HEK293T (cell line): ENCODE measurements around the gene GMPR2.
A peak's percentile ranks its signal among the peaks of the same experiment; 100 is the strongest.

ENCODE experiments used
- CTCF ChIA-PET: fragments of 350-600 bp; formaldehyde crosslinking; extraction: SDS; loops from one replicate; lab custom pipeline; 2021; ENCODE audit warnings: antibody characterized with exemption, inconsistent platforms; lab: Yijun Ruan, JAX
- POLR2A ChIA-PET: fragments of 350-600 bp; formaldehyde crosslinking; extraction: SDS; loops from one replicate; lab custom pipeline; 2020; ENCODE audit warnings: antibody characterized with exemption, inconsistent platforms; lab: Yijun Ruan, JAX
- DNase-seq: peaks from one replicate; pipeline ENCODE4 v3.0.0; 2012; ENCODE audit warnings: mixed read lengths; ENCODE audit errors: extremely low spot score
- ARNT ChIP-seq: fragments of 450-650 bp; IDR thresholded peaks from 2 replicates; pipeline ENCODE4 v1.6.1; 2017; ENCODE audit warnings: mild to moderate bottlenecking
- BHLHE40 ChIP-seq: fragments of 450-650 bp; IDR thresholded peaks from 2 replicates; pipeline ENCODE4 v1.6.1; 2016; ENCODE audit warnings: mild to moderate bottlenecking, moderate library complexity, borderline replicate concordance
- CTBP1 ChIP-seq: fragments of 450-650 bp; IDR thresholded peaks from 2 replicates; pipeline ENCODE4 v1.6.1; 2016; ENCODE audit warnings: borderline replicate concordance
- ELF4 ChIP-seq: fragments of 450-650 bp; IDR thresholded peaks from 2 replicates; pipeline ENCODE4 v1.6.1; 2017; ENCODE audit warnings: antibody characterized with exemption
- FOXA1 ChIP-seq: fragments of 450-650 bp; IDR thresholded peaks from 2 replicates; pipeline ENCODE4 v1.6.1; 2016; ENCODE audit warnings: mild to moderate bottlenecking
- FOXK2 ChIP-seq: fragments of 450-650 bp; IDR thresholded peaks from 2 replicates; pipeline ENCODE4 v1.6.1; 2016; ENCODE audit warnings: mild to moderate bottlenecking
- FOXM1 ChIP-seq: fragments of 450-650 bp; IDR thresholded peaks from 2 replicates; pipeline ENCODE4 v1.6.1; 2017; ENCODE audit warnings: mild to moderate bottlenecking, borderline replicate concordance
- HDGF ChIP-seq: fragments of 450-650 bp; IDR thresholded peaks from 2 replicates; pipeline ENCODE4 v1.6.1; 2017; ENCODE audit warnings: antibody characterized with exemption, borderline replicate concordance
- L3MBTL2 ChIP-seq: fragments of 450-650 bp; conservative IDR thresholded peaks from 2 replicates; pipeline ENCODE4 v1.6.1; 2016; ENCODE audit warnings: mild to moderate bottlenecking
- LEF1 ChIP-seq: fragments of 450-650 bp; IDR thresholded peaks from 2 replicates; pipeline ENCODE4 v1.6.1; 2017; ENCODE audit warnings: mild to moderate bottlenecking, borderline replicate concordance
- NFRKB ChIP-seq: fragments of 450-650 bp; IDR thresholded peaks from 2 replicates; pipeline ENCODE4 v1.6.1; 2016; ENCODE audit warnings: mild to moderate bottlenecking, moderate library complexity
- SP1 ChIP-seq: fragments of 450-650 bp; IDR thresholded peaks from 2 replicates; pipeline ENCODE4 v1.6.1; 2017
- SUZ12 ChIP-seq: fragments of 450-650 bp; IDR thresholded peaks from 2 replicates; pipeline ENCODE4 v1.6.1; 2016; ENCODE audit warnings: mild to moderate bottlenecking
- TARDBP ChIP-seq: fragments of 450-650 bp; IDR thresholded peaks from 2 replicates; pipeline ENCODE4 v1.6.1; 2016
- ZNF384 ChIP-seq: fragments of 450-650 bp; IDR thresholded peaks from 2 replicates; pipeline ENCODE4 v1.6.1; 2016
- TF ChIP-seq, protein P1 (sequence below): fragments of 450-650 bp; IDR thresholded peaks from 2 replicates; pipeline ENCODE4 v1.6.1; 2016

Gene GMPR2

GRCh38 chr14:24206260-24207103, 26.2 kb upstream of the GMPR2 start:
- ChIA-PET CTCF (interaction anchor here (0.5 kb wide), 1 partner anchor 9 kb away, joined by 4 read pairs; no protein-coding TSS in a partner anchor), POLR2A (interaction anchor here (0.9 to 1.6 kb wide), 2 partner anchors 9 to 11 kb away, joined by 7 to 8 read pairs; partner anchors contain the start of genes MDP1 and TM9SF1)
- no peak for DNase-seq
- TF ChIP-seq FOXK2 (no peak), L3MBTL2 (no peak), SP1 (no peak), FOXM1 (no peak), BHLHE40 (no peak), HDGF (no peak), NFRKB (no peak), ARNT (no peak), TARDBP (no peak), LEF1 (no peak), ELF4 (no peak), ZNF384 (no peak), FOXA1 (no peak), CTBP1 (no peak), SUZ12 (no peak)
- TF ChIP-seq, protein P1, sequence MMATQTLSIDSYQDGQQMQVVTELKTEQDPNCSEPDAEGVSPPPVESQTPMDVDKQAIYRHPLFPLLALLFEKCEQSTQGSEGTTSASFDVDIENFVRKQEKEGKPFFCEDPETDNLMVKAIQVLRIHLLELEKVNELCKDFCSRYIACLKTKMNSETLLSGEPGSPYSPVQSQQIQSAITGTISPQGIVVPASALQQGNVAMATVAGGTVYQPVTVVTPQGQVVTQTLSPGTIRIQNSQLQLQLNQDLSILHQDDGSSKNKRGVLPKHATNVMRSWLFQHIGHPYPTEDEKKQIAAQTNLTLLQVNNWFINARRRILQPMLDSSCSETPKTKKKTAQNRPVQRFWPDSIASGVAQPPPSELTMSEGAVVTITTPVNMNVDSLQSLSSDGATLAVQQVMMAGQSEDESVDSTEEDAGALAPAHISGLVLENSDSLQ: no peak

DNA sequence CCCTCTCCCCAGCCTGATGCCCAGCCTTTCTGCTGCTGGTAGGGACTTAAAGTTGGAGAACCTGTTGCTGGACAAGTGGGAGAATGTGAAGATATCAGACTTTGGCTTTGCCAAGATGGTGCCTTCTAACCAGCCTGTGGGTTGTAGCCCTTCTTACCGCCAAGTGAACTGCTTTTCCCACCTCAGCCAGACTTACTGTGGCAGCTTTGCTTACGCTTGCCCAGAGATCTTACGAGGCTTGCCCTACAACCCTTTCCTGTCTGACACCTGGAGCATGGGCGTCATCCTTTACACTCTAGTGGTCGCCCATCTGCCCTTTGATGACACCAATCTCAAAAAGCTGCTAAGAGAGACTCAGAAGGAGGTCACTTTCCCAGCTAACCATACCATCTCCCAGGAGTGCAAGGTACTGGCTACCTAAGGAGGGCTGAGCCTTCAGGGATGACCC, 25.6 kb upstream of the GMPR2 start:
- no peak for TF ChIP-seq TARDBP
- no peak for TF ChIP-seq CTBP1
- no peak for TF ChIP-seq HDGF
- no peak for TF ChIP-seq ZNF384
- no peak for TF ChIP-seq LEF1
- TF ChIP-seq FOXK2: no peak
- TF ChIP-seq SP1: no peak
- TF ChIP-seq ARNT: no peak
- TF ChIP-seq, protein P1: no peak
- TF ChIP-seq ELF4: no peak
- TF ChIP-seq NFRKB: no peak
- no peak for TF ChIP-seq FOXA1
- no peak for TF ChIP-seq BHLHE40
- TF ChIP-seq L3MBTL2: no peak
- ChIA-PET CTCF (interaction anchor here (0.6 kb wide), 1 partner anchor 81 kb away, joined by 3 read pairs; no protein-coding TSS in a partner anchor), POLR2A (interaction anchor here (0.6 to 1.6 kb wide), 3 partner anchors 9 to 13 kb away, joined by 3 to 8 read pairs (median 7); partner anchors contain the start of genes MDP1 and TM9SF1)
- no peak for DNase-seq

GRCh38 chr14:24207625-24208024, 25.1 kb upstream of the GMPR2 start:
- ChIA-PET POLR2A (interaction anchor here (0.6 to 1.9 kb wide), 4 partner anchors 8 to 13 kb away, joined by 3 to 8 read pairs (median 8); partner anchors contain the start of genes MDP1 and TM9SF1), CTCF (interaction anchor here (0.6 kb wide), 1 partner anchor 81 kb away, joined by 3 read pairs; no protein-coding TSS in a partner anchor)
- TF ChIP-seq L3MBTL2: no peak
- TF ChIP-seq, protein P1: no peak
- TF ChIP-seq FOXK2: no peak
- no peak for TF ChIP-seq ZNF384
- TF ChIP-seq ELF4: no peak
- TF ChIP-seq ARNT: no peak
- no peak for DNase-seq

DNA sequence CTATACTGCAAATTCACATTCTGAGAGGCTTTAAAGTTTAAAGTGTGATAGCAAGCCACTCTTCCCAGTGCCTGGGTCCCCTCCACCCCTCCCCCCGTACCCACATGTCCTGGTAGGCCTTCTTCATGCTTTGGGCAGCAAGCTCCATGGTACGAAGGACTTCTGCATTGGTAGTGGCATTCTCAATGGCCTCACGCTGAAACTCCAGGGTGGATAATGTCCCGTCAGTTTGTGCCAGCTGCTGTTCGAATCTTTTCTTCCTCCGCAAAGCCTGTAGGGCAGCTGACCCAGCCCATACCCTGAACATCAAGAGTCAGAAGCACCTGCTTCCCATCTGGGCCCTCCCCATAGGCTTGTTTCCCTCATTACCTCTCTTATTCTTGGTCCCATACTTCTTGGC, 21.4 kb upstream of the GMPR2 start:
- ChIA-PET POLR2A (interaction anchor here (1.4 to 2.3 kb wide), 2 partner anchors 16 to 157 kb away, joined by 3 to 11 read pairs; partner anchors contain the start of gene TM9SF1), CTCF (no interaction called here)
- DNase-seq: no peak
- TF ChIP-seq HDGF (no peak), NFRKB (no peak), LEF1 (no peak), L3MBTL2 (no peak), BHLHE40 (no peak), ZNF384 (no peak), ARNT (no peak), ELF4 (no peak)

- TF ChIP-seq CTBP1: no peak
- peak; percentile 35; the same call in 1 of the 2 replicates for TF ChIP-seq NFRKB
- TF ChIP-seq, protein P1: peak; percentile 68; the same call in 1 of the 2 replicates
- peak; percentile 49 for TF ChIP-seq L3MBTL2
- peak; percentile 88 for TF ChIP-seq ELF4
- POLR2A ChIA-PET: interaction anchor here (0.7 to 3.0 kb wide), 28 partner anchors 10 to 229 kb away, joined by 3 to 33 read pairs (median 4); partner anchors contain the start of genes CBLN3, DCAF11, EMC9 and GMPR2
- CTCF ChIA-PET: interaction anchor here (0.8 to 1.0 kb wide), 4 partner anchors 24 to 121 kb away, joined by 3 to 5 read pairs (median 4); partner anchors contain the start of gene IPO4
- DNase-seq: peak; percentile 96
These were observed 19.5 kb upstream of the GMPR2 start, which contains the start of gene CHMP4A for GRCh38 chr14:24212924-24213865. Gene CHMP4A, minus strand, starts transcription at chr14:24213488. Its CDS starts 49 bp downstream, at chr14:24213439.
